Fibroblast of skin of left biceps (primary cell): Measurements from ENCODE around the gene LIN7B.

Source experiments
- DNase-seq, 2 experiments: peaks; one replicate each; pipeline ENCODE4 v3.0.0-alpha.2; 2013; ENCODE audit warnings: low read depth in 2 of 2

LIN7B gene

GRCh38 chr19:49094505-49095482, 19.4 kb upstream of the LIN7B start:
- DNase-seq, result no peak

DNA sequence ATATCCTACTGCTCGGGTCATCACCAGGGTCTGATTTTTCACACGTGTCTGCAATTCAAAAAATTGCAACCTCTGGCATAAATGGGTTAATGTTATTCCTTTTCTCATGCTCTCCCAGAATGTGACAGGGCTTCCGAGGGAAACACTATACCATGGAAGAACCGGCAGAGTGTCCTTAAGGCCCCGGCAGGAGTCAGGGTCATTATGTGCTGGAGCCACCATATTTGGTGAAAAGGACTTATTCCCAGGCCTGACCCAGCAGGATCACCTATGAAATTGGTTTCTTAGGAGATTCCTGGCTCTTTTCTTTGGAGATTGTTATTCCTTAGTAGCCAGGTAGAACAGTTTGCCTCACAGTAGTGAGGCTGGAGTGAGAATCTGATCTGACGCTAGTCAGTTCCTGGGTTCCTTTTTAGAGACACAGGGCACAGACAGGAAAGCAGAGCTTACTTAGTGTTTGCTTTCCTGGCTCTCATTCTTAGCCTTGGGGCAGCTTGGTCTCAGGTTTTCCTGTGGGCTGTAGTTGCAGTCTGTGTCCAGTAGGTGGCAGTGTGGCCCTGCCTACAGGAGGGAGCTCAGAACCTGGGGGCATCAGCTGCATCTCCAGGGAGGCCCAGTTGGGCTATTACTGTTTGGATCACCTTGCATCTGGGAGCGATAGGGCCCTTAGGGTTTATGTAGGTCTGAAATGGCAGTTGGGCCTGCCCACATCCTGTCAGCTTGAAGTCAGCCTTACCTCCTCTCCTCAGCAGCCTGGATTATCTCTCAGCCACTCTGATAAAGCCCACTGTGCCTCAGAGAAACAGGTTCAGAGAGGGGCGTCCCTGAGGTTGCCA, 16.5 kb upstream of the LIN7B start:
- no peak for DNase-seq

DNA sequence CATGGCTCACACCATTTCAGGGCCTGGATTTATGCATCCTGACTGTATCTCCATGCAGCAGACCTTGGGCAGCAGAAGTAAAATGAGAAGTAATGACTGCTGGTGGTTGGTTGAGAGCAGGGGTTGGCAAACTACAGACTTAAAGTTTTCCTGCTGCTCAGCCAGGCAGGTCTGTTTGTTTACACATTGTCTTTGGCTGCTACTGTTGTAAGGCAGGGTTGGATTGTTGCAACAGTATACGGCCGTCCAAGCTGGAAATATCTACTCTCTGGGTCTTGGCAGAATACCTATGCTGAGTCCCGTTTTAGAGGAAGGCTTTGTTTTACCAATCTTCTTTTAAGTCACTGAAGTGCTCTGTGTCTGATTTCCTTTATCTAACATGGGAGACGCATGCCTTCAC, 15.4 kb upstream of the LIN7B start:
- DNase-seq, result no peak

GRCh38 chr19:49101160-49101559, 13.0 kb upstream of the LIN7B start:
- no peak for DNase-seq

DNA sequence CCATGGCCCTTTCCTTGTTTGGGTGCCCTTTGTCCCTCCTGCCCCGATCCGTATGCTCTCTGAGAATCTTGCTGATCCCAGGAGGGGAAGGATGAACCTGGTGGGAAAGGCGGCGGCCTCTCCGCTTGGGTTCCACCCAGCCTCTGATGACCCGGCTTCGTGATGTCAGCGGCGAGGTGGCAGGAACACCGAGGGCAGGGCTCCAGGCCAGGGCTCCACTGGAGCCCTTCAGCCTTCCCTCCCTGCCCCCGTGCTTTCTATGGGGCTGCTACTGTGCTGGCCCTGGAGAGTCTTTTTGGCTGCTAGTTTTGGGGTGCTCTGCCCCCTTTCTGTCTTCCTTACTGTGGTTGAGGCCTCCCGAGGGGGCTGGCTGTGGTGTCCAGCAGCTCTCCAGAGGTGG, 11.9 kb upstream of the LIN7B start:
- no peak for DNase-seq

- no peak for DNase-seq
Measured at GRCh38 chr19:49103331-49104085, 10.7 kb upstream of the LIN7B start.

- DNase-seq, result no peak
Measured at GRCh38 chr19:49104229-49104864, 9.8 kb upstream of the LIN7B start.

DNA sequence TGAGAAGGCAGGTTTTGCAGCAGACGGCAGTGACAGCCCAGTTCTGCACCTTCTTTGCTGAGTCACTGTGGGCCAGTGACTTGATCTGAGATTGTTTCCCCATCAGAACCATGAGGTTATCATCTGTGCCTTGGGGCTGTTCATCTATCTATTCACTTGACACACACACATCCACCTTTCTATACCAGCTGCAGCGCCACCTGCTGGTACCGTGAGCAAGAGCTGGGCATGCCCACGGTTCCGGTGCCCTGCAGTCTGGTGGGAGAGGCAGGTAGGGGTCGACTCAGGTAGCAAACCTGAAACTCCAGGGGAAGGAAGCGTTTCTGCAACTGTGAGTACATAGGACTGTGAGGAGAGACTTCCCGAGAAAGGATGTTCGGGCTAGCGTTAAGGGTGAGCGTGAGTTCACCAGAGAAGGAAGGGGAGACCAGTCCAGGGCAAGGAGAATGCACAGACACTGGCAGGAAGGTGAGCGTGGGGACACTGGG, 7.5 kb upstream of the LIN7B start:
- DNase-seq, result no peak

DNA sequence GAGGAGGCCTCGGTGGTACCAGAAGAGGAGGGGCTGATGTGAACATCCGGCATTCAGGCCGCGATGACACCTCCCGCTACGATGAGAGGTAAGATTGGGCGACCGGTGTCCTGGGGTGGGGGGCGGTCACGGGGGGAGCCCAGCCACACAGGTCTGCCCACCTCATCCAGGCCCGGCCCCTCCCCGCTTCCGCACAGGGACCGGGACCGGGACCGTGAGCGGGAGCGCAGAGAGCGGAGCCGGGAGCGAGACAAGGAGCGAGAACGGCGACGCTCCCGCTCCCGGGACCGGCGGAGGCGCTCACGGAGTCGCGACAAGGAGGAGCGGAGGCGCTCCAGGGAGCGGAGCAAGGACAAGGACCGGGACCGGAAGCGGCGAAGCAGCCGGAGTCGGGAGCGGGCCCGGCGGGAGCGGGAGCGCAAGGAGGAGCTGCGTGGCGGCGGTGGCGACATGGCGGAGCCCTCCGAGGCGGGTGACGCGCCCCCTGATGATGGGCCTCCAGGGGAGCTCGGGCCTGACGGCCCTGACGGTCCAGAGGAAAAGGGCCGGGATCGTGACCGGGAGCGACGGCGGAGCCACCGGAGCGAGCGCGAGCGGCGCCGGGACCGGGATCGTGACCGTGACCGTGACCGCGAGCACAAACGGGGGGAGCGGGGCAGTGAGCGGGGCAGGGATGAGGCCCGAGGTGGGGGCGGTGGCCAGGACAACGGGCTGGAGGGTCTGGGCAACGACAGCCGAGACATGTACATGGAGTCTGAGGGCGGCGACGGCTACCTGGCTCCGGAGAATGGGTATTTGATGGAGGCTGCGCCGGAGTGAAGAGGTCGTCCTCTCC, 6.3 kb upstream of the LIN7B start:
- no peak for DNase-seq

DNA sequence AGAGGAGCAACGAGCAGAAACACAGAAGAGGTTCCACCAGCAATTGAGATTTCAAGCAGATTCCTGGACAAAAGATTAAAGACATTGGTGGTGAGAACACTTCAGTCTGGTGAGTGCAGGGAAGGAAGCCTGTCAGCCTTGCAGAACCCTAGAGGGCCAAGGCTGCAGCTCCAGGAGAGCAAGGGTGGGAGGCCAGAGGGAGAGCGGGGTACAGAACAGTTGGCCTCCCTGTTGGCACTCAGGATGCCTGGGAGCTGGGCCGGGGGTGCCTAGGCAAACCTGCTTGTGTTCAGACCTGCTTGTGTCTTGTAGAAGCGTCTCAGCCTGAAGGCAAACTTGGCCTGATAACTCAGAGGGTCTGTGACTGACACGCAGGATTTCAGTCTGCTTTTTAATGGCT, 5.1 kb upstream of the LIN7B start:
- DNase-seq, result no peak

DNA sequence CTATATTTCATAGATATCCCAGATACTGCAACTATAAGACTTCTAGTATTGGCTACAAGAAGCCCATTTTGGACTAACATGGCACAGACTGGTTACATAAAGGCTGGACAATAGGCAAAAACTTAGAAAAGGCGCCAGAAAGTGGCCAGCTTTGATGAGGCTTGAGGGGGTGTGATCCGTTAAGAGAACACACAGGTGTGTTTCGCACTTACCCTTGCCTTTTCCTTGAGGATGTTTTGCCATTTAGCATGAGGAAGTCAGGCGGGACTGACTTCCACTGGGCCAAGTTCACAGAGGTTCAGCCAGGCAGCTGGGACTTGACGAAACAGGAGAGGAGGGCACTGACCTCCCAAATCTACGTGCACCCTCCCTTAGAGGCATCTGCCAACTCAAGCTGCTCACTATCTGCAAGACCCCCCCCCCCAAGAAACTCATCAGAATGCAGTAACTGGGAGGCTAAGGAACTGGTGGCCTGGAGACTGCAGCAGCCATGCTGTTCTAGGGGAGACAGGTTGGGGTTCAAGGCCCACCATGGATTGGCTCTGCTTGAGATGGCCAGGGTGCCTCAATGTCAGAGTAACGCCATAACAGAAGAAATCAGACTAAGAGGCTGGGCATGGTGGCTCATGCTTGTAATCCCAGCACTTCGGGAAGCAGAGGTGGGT, 4.5 kb upstream of the LIN7B start:
- no peak for DNase-seq

- DNase-seq, result no peak
Measured at GRCh38 chr19:49110567-49110966, 3.6 kb upstream of the LIN7B start.

DNA sequence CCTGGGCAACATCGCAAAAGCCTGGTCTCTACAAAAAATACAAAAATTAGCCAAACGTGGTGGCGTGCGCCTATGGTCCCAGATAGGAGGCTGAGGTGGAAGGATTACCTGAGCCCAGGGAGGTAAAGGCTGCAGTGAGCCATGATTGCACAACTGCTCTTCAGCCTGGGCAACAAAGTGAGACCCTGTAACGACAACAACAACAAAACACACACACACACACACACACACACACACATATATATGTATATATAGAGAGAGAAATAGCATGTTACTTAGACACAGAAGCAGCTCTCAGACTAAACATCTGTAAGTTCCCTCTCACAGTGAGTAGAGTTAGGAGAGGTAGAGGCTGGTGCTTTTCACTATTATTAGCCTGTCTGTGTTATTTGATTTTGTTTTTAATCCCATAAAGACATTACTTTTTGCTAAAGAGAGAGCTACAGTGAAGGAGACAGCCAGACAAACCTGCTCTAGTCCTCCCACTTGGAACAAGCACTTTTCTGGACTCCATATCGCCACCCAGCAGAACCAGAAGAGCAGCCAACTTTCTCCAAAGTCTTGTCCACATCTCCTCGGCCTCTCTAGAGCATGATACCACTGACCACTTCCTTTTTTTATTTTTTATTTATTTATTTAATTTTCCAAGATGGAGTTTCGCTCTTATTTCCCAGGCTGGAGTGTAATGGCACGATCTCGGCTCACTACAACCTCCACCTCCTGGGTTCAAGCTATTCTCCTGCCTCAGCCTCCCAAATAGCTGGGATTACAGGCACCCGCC, 2.8 kb upstream of the LIN7B start:
- no peak for DNase-seq

DNA sequence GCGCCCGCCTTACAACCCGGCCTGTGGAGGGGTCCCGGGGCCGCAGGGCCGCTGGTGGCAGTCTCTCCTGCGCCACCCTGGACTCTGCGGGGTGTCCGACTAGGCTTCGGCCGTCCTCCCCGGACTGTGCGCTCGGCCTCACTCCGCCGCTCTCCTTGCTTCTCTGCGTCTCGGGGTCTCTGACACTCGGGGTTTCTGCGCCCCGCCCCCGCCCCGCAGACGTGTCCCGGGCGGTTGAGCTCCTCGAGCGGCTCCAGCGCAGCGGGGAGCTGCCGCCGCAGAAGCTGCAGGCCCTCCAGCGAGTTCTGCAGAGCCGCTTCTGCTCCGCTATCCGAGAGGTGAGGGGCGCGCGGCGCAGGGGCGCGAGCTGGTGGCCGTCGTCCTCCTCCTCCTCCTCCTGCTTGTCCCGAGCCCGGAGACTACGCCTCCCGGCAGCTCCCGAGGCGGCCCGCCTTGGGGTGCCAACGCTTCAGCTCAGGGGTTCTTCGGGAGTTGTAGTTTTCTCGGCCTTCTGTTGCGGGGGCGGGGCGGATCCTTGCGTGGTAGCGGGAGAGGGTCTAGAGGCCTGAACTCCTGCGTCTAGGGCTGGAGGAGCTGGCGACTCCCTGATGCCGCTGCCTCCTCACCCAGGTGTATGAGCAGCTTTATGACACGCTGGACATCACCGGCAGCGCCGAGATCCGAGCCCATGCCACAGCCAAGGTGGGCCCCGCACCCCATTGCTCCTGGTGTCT, 627 bp downstream of the LIN7B start:
- DNase-seq, result peak in 1 of 2 experiments; percentile 20

DNA sequence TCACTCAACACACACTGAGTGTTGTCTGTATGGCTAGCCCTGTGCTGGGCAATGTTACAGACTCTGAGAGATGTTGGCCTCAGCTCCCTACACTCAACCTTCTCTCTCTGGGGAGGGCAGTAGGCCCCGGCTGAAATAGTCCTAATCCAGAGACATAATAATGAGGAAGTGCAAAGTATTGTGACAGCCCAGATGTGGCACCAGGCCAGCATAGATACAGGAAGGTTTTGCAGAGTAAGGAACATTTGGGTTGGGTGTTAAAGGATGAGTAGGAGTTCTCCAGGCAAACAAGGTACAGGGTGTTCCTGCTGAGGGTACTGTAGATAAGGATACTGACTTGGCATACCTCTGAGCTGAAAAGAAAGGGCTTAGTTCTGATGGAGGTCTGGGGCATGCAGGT, 2.4 kb downstream of the LIN7B start:
- no peak for DNase-seq

GRCh38 chr19:49117677-49118564, 3.8 kb downstream of the LIN7B start:
- no peak for DNase-seq
